Superior temporal gyrus (tissue), 1 donor: ENCODE results near the gene ELP2.

Experiments used
- DNase-seq: peaks from one replicate; pipeline ENCODE4 v3.0.0-alpha.2; 2016; ENCODE audit errors: extremely low spot score

The ELP2 gene

DNA sequence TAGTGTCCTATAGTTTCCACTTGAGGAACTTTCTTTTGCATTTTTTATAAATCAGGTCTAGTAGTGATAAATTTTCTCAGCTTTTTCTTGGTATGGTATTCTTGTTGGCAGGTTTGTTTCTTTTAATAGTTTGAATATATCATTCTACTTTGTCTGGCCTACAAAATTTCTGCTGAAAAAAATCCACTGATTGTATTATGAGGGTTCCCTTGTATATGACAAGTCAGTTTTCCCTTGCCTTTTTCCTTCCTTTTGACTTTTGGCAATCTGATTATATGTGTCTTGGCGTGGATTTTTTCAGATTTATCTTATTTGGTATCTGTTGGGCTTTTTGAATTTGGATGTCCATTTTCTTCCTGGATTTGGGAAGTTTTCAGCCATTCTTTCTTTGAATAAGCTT lies 99.5 kb downstream of the ELP2 start:
- no peak for DNase-seq
